Thyroid gland (tissue), 4 donors: ENCODE results near the gene TCEANC.

Experiments
- POLR2A ChIP-seq, 2 donors: fragments of 450-650 bp; IDR thresholded peaks; one replicate each; pipeline ENCODE4 v1.6.1; 2017; ENCODE audit warnings: antibody characterized with exemption in 2 of 2, mild to moderate bottlenecking in 2 of 2, moderate library complexity in 1 of 2
- TF ChIP-seq, protein P1 (sequence below), 6 experiments: fragments of 200-600 bp in 3 of 6; fragments of 450-650 bp in 3 of 6; sonication (generic) in 3 of 6; IDR thresholded peaks; one replicate each; pipeline ENCODE4 v1.5.1; 2016 to 2019; ENCODE audit warnings: antibody characterized with exemption in 6 of 6, mild to moderate bottlenecking in 2 of 6, inconsistent platforms in 1 of 6, moderate library complexity in 1 of 6

DNA sequence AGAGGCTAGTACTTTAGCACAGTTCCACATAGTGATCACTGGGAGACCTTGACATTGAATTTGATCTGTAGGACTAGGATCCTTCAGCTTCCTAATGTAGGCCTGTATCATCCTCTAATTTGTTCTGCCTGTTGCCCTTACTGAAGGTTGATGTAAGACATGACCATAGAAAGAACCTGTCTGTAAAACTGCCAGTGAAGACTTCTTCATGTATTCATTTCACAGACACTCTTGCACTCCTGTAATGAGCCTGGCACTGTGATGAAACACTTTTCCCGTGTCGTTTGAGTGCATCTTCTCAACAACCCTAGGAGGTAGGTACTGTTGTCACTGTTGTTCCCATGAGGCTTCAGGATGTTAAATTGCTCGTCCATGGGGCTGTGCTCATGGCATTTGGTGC is 50.6 kb downstream of the TCEANC start:
- TF ChIP-seq, protein P1, sequence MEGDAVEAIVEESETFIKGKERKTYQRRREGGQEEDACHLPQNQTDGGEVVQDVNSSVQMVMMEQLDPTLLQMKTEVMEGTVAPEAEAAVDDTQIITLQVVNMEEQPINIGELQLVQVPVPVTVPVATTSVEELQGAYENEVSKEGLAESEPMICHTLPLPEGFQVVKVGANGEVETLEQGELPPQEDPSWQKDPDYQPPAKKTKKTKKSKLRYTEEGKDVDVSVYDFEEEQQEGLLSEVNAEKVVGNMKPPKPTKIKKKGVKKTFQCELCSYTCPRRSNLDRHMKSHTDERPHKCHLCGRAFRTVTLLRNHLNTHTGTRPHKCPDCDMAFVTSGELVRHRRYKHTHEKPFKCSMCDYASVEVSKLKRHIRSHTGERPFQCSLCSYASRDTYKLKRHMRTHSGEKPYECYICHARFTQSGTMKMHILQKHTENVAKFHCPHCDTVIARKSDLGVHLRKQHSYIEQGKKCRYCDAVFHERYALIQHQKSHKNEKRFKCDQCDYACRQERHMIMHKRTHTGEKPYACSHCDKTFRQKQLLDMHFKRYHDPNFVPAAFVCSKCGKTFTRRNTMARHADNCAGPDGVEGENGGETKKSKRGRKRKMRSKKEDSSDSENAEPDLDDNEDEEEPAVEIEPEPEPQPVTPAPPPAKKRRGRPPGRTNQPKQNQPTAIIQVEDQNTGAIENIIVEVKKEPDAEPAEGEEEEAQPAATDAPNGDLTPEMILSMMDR (IDR thresholded peaks at IDR 0.05) = no peak
- no peak for TF ChIP-seq POLR2A (IDR thresholded peaks at IDR 0.05)
